BJ (cell line): Measurements from ENCODE around the gene PTPRU. TPM values are rescaled to one million over a fixed set of nuclear protein-coding genes. Genes with fewer than 3 reads are reported as not detected.

Experiments
- CTCF ChIA-PET: fragments of 350-600 bp; formaldehyde crosslinking; extraction: SDS; loops from one replicate; lab custom pipeline; 2021; ENCODE audit warnings: antibody characterized with exemption, inconsistent platforms; lab: Yijun Ruan, JAX
- POLR2A ChIA-PET: fragments of 300-600 bp; sonication (Branson Sonifier 250); formaldehyde crosslinking; extraction: SDS; loops from one replicate; lab custom pipeline; 2021; ENCODE audit warnings: antibody characterized with exemption; lab: Charles Lee
- DNase-seq: peaks from one replicate; pipeline ENCODE4 v3.0.0-alpha.2; 2011; ENCODE audit warnings: low read depth
- H3K27me3 ChIP-seq: 2 replicates; pipeline ENCODE4 v1.6.0; 2011; ENCODE audit warnings: low read length; ENCODE audit not compliant: control insufficient read depth, insufficient read depth
- H3K36me3 ChIP-seq: 2 replicates; pipeline ENCODE4 v1.5.1; 2011; ENCODE audit warnings: low read length; ENCODE audit not compliant: control insufficient read depth, insufficient read depth
- H3K4me3 ChIP-seq: 2 replicates; pipeline ENCODE4 v1.5.1; 2011; ENCODE audit warnings: low read depth, mild to moderate bottlenecking, control low read depth, low read length
- polyA plus RNA-seq: library from polyadenylated mRNA; depleted of rRNA; stranded (reverse); fragments of >200 nt; gene quantifications from 2 replicates; pipeline ENCODE4 v1.2.3, GENCODE V29; 2011
- TF ChIP-seq, protein P1 (sequence below): IDR thresholded peaks from 2 replicates; pipeline ENCODE4 v1.5.1; 2011; ENCODE audit warnings: low read depth, mild to moderate bottlenecking, control low read depth, inconsistent platforms, low read length, moderate library complexity; ENCODE audit not compliant: insufficient read depth

PTPRU gene
- polyA plus RNA-seq, 1 experiment = 19.8 TPM

DNA sequence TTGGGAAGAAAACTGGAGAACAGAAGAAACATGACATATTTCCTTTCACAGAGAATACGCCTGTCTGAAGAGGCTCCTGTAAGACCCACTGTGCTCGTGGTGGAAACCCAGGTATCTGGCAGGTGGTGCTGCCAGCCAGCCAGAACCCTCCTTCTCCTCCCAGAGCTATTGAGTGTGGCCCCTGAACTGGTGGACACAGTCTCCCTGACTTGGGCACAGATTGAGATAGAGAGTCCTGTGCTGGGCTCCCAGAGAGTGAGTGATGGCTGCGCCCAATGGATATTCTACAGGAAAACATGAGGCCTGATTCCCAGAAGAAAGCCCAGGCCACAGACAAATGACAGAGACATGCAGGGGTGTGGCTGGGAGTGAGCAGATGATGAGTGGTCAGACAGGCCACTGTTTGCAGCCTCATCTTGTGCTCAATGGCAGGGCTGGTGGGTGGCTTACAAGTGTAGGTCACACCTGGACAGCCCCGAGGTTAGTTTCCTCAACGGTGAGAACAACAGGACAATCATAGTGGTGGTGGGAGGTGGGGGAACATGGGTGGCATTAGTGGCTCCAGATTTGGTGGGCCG, 127.9 kb downstream of the PTPRU start:
- Histone ChIP-seq H3K36me3 (no peaks in the 10 kb centered on the region), H3K4me3 (no peak overlapping the region), H3K27me3 (no peaks in the 10 kb centered on the region)
- POLR2A ChIA-PET = no interaction called here
- CTCF ChIA-PET = no interaction called here
- no peak for DNase-seq
- TF ChIP-seq, protein P1, sequence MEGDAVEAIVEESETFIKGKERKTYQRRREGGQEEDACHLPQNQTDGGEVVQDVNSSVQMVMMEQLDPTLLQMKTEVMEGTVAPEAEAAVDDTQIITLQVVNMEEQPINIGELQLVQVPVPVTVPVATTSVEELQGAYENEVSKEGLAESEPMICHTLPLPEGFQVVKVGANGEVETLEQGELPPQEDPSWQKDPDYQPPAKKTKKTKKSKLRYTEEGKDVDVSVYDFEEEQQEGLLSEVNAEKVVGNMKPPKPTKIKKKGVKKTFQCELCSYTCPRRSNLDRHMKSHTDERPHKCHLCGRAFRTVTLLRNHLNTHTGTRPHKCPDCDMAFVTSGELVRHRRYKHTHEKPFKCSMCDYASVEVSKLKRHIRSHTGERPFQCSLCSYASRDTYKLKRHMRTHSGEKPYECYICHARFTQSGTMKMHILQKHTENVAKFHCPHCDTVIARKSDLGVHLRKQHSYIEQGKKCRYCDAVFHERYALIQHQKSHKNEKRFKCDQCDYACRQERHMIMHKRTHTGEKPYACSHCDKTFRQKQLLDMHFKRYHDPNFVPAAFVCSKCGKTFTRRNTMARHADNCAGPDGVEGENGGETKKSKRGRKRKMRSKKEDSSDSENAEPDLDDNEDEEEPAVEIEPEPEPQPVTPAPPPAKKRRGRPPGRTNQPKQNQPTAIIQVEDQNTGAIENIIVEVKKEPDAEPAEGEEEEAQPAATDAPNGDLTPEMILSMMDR = no peak

DNA sequence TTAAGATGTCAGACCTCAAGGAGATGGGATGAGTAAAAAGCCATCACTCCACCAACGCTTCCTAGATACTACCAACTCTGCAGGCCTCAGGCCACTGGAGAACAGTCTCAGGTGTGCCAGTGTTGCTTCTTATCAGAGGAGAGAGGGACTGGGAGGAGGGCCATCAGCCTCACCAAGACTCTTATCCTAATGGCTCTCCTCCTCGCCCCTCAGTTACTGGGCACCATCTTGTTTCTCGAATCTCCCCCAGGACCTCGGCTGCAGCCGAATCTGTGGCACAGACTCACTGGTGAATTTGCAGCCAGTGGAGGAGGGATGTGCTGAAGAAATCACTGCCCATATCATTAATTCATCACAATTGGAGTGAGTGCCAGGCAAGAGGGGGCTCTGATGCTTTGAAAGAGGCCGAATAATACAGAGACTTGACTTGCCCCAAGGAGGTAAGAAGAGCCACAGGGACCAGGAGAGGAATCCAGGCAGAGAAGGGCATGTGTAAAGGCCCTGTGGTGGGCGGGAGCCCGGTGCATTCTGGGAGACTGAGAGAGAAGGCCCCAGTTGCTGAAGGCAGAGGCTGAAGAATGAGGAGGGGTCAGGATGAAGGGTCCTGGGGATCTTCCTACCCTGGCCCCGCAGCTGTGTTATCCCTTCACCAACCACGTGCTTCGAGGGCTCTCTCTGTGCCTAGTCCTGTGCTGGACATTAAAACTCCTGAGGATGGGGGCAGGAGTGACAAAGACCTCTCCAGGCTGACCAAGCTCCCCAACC, 129.8 kb downstream of the PTPRU start:
- CTCF ChIA-PET = no interaction called here
- TF ChIP-seq, protein P1 = no peak
- H3K4me3 ChIP-seq = no peak overlapping the region
- POLR2A ChIA-PET = no interaction called here
- no peak for DNase-seq
- H3K27me3 ChIP-seq = no peaks in the 10 kb centered on the region
- no peaks in the 10 kb centered on the region for H3K36me3 ChIP-seq

DNA sequence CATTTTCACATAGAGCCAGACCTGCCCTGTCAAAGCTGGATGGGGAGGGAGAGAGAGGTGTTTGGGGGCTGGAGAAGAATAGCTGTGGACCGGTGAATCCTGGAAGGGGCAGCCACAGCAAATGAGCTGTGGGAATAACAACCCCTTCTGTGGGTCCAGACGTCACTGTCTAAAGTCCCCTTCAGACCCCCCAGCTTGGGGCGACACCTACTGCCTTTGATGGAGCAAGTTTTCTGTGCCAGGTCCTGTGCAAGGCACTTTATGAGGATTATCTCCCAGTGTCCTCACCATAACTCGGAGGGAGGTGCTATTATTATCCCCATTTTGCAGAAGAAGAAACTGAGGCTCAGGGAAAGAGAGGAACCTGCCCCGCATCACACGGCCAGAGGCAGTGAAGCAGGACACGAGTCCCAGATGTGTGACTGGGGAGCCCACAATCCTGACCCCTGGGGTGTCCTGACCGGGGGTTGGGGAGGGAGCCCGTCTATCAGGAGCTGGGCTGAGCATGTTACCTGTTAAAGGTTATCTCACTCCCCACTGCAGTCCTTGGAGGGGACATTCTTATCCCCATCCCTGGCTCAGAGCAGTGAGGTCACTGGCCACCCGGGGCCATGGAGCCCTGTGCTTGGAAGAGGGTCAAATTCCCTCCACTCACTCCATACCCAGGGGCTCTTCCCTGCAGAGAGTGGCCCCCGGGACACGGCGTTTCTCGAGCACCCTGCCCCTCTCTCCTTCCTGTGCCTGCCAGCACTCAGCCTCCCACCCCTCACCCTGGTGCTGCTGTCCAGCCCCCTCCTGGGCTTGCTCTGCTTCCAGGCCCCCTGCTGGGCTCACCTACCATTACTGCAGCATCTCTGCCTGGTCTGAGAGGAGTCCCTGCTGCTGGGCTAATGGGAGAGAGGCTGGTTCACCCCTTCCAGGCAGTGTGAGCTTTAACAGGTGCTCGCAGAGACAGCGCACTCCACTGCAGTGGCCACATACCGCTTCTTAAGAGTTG, 132.9 kb downstream of the PTPRU start:
- ChIA-PET CTCF (no interaction called here), POLR2A (no interaction called here)
- H3K27me3 ChIP-seq = no peaks in the 10 kb centered on the region
- no peak overlapping the region for H3K4me3 ChIP-seq
- no peaks in the 10 kb centered on the region for H3K36me3 ChIP-seq
- no peak for DNase-seq
- TF ChIP-seq, protein P1 = no peak

DNA sequence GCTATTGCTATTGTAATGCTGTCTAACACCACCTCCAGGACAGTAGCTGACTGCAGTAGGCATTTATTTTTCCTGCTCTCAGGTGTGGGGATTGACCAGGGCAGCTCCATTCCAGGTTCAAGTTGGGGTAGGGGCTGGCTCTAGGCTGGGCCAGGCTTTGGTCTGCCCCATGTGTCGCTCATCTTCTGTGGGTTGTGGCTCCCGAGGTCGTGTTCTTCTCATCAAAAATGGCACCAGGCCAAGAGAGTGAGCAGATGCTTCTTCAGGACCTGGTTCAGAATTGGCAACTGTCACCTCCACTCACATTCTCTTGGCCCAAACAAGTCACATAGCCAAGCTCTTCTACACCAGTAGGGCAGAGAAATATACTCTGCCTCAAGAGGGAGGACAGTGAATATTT, 133.7 kb downstream of the PTPRU start:
- TF ChIP-seq, protein P1 = no peak
- H3K4me3 ChIP-seq = no peak overlapping the region
- ChIA-PET CTCF (no interaction called here), POLR2A (no interaction called here)
- no peaks in the 10 kb centered on the region for H3K27me3 ChIP-seq
- no peaks in the 10 kb centered on the region for H3K36me3 ChIP-seq
- no peak for DNase-seq

DNA sequence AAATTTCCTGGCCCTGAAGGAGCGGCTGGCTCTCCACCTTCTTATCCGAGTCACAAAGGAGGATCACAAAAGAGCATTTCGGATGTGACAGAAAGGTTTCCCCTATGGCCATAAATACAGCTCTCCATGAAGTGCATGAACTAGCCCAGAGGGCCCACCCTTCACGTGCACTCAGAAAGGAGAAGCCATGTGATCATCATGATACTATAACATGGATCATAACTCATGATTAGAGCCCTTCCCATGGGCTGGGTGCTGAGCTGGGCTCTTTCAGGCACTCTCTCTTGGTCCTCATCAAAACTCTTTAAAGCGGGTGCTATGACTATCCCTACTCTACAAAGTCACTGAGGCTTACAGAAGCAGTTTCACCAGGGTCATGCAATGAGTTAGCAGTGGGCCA, 135.0 kb downstream of the PTPRU start:
- ChIA-PET POLR2A (no interaction called here), CTCF (no interaction called here)
- DNase-seq = no peak
- Histone ChIP-seq H3K4me3 (no peak overlapping the region), H3K36me3 (no peaks in the 10 kb centered on the region), H3K27me3 (no peaks in the 10 kb centered on the region)
- TF ChIP-seq, protein P1 = no peak
